ENCODE data around the gene TSGA10IP.

GRCh38 chr11:65982824-65983588 lies 37.7 kb downstream of the TSGA10IP start:
- TF ChIP-seq CTCF (IDR thresholded peaks at IDR 0.05) (no peak), POLR2A (IDR thresholded peaks at IDR 0.05) (no peak)

Measured in heart left ventricle (tissue), 13 donors.